OCI-M2 (cell line): ENCODE results near the gene TCF12.

ENCODE experiments used
- DNase-seq: peaks from one replicate; lab custom pipeline; 2025; ENCODE audit not compliant: unreplicated experiment; lab: John Stamatoyannopoulos, UW

Gene TCF12

DNA sequence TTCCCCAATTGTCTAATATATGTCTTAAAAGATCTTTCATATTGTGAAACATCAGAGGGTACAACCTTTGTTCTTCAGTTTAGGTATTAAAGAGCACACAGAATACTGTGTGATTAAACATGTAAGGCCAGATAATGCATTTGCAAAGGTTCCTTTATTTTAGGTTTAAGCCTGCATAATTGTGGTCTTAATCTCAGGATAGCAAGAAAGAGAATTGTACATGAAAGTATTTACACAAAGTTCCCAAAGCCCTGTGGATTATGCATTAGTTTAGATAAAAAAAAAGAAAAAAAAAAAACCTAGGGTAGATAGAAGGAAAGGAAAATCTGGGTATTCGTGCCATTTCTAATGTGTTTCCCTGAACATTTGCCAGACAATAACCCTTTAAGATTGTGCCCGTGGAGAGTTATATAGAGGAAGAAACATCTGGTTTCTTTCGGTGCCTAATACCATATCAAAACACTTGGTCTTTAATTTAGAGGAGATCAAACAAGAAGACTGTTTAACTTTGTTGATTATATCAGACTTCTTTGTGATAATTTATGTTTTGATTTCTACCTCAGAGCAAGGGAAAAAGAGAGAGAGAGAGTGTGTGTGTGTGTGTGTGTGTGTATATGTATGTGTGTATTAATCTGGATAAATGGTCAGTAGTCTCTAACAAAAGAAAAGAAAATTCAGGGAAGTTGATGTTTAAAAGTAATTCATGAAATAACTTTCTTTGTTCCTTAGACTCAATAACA is 318.3 kb downstream of the TCF12 start:
- no peak for DNase-seq

DNA sequence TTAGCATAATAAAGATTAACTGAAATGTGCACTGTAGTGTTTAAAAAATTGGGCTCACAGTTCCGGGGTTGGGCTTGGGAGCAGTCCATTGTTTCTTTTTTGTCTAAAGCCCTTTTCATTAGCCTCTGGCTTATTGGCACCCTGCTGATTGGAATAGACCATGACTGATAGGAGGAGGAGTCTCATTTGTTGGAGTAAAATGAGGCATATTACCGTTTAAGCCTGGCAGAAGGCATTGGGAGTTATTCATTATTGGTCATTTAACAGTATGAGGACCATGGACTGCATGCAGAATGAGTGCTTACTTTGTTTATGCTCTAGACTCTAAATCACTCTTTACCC is 318.8 kb downstream of the TCF12 start:
- no peak for DNase-seq

DNA sequence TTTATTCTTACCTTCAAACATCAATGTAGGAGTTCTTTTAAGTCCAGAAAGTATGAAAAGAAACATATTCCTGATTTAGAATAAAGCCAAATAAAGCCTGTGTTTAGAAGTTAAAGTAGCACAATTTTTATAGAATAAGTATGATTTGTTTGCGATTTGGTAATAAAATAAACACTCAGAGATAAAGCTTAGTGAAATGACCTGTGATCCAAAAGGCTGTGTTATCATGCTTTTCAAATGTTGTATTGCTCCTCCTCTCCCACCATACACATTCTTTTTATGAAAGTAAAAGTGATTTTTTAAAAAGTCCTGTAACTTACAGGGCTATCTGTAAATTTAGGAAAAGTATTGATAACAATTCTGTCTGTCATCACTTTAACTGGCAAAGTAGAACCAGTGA is 319.2 kb downstream of the TCF12 start:
- no peak for DNase-seq

DNA sequence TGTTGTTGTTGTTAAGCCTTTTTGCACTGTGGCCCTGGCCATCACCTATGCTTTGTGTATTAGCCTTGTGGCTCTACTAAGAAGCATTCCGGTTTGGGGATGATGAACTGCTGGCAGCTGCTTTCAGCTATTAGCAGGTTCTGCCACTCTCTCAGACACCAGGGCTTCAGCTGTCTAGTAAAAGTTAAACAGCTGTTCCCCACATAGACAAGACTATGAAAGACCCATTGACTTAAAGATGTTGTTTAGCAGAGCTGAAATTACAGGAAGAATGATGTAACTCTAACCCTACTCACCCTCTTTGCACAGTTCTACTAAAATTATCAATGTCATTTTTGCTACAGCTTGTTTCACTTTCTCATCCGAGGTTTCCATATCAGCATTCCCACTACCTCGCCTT is 326.7 kb downstream of the TCF12 start:
- no peak for DNase-seq

DNA sequence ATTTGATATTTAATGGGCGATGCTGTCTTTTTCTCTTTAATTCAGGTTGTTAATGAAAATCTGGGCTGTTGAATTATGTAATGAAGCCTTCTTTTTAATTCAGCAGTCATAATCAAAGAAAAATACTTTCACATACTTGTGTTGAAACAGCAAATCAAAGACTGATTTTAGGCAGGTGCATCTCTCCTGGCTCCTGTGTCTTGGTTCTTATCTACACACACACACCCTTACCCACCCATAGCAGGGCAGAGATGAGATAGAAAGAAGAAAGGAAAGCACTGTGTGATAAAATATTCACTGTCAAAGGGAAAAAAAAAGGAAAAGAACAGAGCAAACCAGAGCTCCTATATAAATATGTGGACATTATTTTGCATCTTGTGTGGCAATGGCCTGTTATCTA is 327.3 kb downstream of the TCF12 start:
- DNase-seq: no peak

DNA sequence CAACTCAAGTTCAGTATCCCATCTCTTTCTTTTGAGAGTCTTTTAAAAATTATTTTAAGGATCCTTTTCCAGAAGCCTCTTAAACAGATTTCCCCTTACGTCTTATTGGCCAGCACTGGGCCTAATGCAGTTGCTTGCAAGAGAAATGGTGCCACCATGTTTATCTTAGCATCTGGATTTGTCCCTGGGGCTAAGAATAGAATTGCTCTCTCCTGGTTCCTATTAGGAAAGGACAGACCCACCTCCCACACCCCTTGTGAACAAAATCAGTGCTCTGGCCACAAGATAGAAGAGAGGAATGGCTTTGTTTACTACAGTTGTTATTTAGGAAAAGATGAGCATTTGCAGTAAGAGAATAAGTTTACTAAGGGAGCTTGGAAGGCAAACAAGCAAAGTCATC is 329.6 kb downstream of the TCF12 start:
- no peak for DNase-seq

DNA sequence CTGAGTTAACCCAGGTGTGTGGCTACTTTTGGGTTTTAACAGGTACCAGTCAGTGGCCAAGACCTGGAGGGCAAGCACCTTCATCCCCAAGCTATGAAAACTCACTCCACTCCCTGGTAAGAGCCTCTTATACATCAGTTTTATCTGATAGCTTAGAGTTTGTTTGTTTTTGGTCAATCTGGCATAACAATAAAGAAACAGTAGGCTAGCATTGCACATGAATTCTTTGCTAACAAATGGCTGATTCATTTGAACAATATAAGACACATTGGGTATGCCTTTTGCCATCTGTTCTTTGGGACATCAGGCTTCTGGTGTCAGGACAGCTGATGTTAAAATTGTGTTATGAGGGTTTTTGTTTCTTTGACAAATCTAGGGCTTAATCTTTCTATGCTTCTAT is 332.9 kb downstream of the TCF12 start:
- no peak for DNase-seq

DNA sequence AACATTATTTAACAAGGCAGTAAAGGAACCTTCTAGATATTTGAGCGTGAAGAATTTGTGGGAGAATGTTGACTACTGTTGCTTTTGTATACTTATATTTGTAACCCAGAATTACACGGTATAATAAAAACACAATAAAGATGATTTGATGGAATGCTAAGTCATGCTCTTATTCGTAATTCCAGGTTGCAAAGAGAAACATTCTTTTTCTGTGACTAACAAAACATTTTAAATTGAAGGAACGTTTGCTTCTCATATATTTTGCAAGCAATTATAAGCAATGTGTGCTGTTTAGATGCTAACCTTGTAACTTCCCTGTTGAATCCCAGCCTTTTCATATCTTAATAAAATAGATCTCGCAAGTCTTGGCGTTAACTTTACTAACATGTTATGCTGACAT is 333.5 kb downstream of the TCF12 start:
- DNase-seq: no peak

DNA sequence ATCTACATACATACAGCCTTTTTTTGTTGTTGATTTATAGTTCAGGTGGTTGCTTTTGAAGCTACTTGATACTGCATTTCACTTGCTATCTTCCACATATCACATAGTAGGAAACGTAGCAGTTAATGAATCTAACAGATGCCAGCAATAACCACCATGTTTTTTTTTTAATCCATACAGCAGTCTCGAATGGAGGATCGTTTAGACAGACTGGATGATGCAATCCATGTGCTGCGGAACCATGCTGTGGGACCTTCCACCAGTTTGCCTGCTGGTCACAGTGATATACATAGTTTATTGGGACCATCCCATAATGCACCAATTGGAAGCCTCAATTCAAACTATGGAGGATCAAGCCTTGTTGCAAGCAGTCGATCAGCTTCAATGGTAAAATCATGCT is 334.6 kb downstream of the TCF12 start:
- no peak for DNase-seq

DNA sequence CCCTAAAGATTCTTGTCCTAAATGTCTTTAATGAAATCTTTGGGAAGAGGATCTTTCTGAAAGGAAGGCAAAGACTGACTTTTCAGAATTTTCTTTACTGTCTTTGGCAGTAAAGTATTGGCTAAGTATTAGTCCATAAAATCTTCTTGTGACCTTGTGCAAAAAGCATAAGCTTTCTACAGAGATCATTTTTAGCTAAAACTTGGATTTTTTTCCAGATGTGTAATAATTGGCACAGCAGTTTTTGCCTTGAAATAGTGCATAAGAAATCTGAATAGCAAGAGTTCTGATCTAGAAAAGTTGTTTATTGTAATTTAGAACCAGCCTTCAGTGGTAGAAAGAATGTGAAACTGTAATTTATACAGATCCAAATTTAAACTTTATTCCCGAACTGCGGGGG is 335.1 kb downstream of the TCF12 start:
- DNase-seq: no peak

DNA sequence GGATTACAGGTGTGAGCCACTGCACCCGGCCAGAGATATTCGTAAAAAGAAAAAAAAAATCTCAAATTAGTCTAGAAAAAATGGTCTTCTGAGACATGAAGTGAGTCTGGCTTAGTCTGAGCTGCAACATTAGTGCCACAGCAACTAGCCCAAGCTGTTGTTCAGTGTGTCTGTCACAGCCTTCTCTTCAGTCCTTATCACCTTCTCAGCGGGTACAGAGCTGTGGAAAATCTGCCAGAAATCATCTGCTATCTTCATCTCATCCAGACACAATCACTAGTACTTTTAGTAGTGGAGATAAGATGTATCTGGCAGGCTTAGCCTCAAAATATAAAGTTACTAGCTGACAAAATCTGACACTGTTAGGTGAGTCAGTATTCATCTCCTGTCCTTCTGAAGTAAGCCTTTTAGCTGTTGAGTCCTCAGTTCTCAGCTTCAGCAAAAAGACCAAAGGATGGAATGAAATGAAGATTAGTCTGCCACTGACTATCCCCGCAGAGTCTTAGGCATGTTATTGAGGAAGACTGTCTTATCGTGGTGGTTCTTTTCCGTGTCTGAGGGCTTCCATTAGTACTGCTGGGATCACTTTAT is 337.4 kb downstream of the TCF12 start:
- DNase-seq: no peak

DNA sequence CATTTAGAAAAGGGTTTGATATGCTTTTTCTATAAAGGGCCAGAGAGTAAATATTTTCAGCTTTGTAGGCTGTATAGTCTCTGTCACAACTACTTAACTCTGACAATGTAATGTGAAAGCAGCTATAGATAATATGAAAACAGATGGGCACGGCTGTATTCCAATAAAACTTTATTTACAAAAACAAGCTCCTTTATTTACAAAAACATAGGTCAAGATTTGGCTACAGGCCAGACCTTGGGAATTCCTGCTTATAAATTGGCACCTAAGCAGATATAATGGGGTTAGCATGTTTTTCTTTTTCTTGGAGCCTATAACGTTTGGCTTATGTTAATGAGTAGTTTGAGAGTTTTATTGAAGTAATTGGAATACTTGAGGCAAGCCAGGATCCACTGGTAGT is 338.5 kb downstream of the TCF12 start:
- no peak for DNase-seq

DNA sequence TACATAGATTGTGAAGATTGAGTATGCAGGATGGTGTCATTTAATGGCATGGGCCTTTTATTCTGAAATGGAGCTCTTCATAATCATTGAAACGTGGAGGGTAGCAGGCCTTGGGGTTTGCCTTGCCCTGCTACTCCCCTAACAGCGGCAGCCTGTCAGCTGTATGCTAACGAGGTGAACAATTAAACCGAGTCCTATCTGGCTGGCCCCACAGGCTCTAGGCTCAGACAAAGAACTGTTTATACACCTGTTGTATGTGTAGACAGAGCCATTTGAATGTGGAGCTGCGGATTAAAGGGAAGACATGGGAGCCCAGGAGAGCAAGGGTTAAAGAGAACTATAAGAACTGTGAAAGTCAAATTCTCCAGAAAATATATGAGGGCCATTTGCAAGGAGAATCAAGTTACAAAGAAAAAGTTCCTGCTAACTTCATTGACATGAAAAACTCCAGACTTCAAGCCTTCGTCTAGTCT is 341.2 kb downstream of the TCF12 start:
- DNase-seq: no peak

DNA sequence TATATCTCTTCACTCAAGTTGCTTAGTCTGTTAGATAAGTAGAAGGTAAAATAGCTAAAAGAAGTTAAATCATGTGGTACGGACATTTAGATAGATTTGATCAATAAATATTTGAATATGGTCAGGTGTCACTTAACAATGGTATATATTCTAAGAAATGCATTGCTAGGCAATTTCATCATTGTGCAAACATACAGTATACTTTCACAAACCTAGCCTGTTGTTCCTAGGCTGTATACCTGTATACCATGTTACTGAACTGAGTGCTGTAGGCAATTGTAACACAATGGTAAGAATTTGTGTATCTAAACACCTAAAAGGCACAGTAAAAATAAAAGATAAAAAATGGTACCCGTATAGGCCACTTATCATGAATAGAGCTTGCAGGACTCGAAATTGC is 345.1 kb downstream of the TCF12 start:
- DNase-seq: no peak

DNA sequence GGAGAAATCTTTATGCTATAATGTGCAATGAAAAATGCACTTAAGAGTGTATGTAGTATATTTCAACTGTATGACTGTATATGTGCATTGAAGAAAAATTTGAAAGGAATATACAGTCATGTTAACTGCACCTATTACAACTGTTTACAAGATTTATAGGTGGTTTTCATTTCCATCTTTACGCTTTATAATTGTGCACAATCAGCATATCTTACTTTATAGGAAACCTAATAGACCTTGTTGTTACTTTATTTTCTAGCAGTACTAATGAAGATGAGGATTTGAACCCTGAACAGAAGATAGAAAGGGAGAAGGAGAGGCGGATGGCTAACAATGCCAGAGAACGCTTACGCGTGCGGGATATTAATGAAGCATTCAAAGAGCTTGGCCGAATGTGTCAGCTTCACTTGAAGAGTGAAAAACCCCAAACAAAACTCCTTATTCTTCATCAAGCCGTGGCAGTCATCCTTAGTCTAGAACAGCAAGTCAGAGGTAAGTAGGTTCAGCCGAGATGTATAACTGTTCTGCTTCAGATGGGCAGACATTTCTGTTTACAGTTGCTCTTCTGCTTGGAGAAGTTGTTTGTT is 354.4 kb downstream of the TCF12 start:
- DNase-seq: no peak

DNA sequence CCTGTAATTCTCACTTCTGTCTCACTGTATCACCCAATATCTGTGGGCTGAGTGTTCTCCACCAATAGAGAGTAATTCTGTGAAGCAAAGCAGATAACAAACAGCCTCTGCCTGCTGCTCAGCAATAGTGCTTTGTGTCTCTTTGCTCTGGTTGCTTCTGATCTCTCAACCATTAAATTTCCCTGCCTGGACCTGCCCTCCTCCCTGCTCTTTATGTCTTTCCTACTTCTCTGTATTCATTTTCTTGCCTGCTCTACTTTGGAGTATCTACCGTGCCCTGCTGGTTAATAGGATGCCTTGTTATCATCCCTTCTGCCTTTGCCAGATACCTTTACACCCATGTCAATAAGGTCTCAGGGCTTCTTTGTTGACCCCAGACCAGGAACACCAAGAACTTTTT is 355.0 kb downstream of the TCF12 start:
- DNase-seq: no peak

DNA sequence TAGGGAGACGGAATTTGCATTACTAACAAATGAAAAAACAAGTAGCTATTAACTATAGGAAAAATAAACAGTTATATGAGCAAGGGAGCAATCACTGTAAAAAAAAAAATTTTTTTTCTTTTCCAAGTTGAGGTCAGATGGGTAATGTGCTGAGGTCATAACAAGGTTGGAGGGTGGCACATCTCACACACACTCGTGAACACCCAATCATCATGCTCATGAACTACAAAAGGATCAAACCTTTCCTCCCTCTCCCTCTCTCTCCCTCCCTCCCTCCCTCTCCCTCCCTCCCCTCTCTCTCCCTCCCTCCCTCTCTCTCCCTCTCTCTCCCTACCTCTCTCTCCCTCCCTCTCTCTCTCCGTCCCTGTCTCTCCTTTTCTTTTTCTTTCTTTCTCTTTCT is 360.0 kb downstream of the TCF12 start:
- no peak for DNase-seq

DNA sequence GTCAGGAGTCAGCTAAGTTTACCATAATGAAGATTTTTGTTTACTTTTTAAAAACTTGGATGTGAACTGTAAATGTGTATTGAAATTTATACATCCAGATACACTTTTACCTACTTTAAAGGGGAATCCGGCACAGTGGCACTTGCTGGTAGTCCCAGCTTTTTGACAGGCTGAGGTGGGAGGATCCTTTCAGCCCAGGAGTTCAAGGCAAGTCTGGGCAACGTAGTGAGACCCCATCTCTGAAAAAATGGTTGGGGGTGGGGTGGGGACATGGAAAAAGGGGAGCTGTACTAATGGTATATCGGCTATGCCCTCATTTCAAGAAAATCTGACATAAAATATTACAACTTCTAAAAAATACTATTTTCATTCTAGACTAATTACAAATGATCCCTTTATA is 362.0 kb downstream of the TCF12 start:
- no peak for DNase-seq

DNA sequence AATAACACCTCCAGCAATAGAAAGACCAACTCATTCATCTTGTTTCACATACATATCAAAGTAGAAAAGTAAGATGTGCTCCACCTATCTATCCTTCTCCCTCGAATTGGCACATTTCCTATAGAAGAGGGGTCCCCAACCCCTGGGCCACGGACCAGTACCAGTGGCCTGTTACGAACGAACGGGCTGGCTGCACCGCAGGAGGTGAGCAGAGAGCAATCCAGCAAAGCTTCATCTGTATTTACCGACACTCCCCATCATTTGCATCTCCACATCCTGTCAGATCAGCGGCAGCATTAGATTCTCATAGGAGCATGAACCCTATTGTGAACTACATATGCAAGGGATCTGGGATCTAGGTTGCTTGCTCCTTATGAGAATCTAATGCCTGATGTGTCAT is 362.9 kb downstream of the TCF12 start:
- DNase-seq: no peak

DNA sequence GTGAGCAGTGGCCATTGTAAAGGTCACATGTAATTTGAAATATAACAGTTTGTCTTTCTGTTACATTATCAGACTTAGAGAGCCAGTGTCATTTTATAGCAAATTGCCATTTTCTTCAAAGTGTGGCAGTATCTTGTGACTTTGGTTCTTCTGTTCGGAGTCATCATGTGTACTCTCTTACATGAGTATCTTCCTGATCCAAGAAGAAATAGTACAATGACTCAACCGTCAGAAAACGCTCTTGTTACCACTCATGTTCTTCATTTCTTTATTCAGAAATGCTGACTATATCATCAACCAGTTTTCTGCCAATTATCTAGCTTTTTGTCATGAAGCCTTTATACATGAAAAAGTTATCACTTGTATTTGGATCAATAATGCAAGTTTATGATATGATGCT is 364.2 kb downstream of the TCF12 start:
- DNase-seq: no peak

DNA sequence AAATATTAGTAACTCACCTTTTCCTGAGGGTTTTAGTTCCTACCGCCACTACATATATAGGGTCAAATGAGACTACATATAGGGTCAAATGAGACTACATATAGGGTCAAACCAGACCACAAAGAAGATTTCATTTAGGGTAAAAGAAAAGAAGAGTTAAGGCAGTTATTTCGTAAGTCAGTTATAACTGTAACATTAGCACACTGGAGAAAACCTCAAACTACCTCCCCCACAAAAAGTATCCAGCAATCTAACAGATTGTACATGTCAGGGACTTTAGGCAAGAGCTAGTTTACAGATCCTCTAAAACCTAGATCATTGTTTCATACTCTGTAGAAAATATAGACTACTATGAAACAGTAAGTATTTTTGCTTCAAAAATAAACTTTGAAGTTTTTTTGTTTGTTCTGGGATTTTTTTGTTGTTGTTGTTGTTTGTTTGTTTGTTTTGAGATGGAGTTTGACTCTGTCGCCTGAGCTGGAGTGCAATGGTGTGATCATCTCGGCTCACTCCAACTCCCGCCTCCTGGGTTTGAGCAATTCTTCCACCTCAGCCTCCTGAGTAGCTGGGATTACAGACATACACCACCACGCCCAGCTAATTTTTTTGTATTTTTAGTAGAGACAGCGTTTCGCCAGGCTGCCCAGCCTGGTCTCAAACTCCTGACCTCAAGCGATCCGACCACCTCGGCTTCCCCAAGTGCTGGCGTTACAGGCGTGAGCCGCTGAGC is 365.5 kb downstream of the TCF12 start:
- no peak for DNase-seq

DNA sequence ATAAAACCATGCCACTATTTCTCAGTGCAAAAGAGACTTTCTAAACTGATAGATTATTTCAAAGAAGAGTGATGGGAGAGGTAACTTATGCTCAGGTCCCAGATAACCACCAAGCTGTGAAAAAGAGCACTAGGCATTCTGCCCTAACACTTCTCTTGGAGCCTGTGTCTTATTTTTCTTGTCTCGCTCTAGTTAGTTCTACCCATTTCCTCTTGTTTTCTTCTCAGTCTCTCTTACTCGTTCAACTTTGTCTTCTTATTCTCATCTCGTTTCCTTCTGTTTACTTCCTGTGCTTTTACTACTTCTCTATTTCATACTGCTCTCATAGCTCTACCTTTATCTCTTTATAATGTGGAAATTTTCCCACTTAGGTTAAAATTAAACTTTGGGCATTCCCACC is 366.1 kb downstream of the TCF12 start:
- no peak for DNase-seq
